SKM-1 treated with dmso at 0.1 percent for 144 hours (cell line): ENCODE measurements around the gene VANGL1.

ENCODE experiments used
- DNase-seq: peaks from one replicate; lab custom pipeline; 2025; ENCODE audit not compliant: unreplicated experiment; lab: John Stamatoyannopoulos, UW

The VANGL1 gene

GRCh38 chr1:115729756-115730155, 88.0 kb downstream of the VANGL1 start:
- no peak for DNase-seq

DNA sequence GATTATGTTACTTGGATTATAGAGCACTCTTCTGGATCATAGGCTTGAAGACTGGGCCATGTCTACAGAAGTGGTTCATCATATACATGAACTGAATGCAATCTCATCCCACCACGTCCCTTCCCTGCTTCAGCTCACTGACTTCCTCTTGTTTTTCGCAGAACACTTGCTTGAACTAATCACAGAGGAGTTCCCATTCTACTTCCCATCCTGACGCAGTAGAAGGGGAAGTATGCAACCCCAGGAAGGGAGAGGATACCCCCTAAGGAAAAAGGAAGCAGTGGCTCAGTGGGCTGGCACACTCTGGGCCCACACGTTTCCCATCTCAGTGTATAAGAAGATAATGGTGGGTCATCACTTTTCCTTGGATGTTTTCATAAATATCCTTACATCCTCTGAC, 90.5 kb downstream of the VANGL1 start:
- DNase-seq, result peak; percentile 16

- DNase-seq, result no peak
Measured at GRCh38 chr1:115740811-115741210, 99.0 kb downstream of the VANGL1 start.

DNA sequence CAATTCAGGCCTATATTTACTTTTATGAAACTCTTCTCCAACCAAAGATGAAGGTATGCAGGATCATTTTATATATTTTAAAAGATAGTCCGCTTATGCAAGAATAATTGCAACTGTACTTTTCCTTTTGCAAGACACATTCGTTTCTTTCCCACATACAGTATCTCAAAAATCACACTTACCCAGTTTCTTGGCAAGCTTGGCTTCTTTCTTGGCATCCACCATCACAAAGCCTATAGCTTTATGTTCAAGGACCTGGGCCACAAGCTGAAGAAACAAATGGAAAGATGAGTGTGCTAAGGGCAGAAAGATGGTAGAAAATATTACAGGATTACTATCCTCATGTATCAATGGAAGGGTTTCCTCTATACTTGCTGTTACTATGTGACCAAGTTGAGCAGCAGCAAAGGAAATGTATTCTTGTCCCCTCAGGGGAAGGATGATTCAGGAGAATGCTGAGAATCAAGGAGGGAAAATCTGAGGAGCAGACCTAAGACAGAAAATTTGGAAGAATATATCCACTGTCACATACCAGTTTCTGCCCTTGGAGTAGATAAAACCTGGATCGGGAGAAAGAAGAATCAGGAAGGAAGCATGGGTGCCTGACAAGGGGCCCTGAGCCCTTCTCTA, 103.0 kb downstream of the VANGL1 start:
- DNase-seq, result no peak

DNA sequence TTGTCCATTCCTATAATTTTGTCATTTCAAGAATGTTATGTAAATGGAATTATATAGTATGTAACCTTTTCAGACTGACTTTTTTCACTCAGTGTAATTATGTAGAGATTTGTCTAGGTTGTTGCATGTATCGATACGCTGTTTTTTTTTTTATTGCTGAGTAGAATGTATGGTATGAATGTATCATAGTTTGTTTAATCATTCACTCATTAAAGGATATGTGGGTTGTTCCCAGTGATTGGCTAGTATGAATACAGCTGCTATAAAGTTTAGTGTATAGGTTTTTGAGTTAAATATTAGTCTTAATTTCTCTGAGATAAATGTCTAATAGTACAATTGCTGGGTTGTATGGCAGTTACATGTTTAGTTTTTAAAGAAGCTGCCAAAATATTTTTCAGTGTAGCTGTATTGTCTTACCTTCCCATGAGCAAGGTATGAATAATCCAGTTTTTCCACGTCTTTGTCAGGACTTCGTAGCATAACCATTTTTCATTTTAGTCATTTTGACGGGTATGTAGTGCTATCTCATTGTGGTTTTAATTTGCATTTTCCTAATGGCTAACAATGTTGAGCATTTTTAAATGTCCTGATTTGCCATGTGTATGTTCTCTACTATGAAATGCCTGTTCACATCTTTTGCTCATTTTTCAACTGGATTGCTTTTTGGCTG, 104.4 kb downstream of the VANGL1 start:
- no peak for DNase-seq
